WI38 (cell line): ENCODE results near the gene MSI2.

ENCODE experiments used
- H3K4me3 ChIP-seq: 2 replicates; pipeline ENCODE4 v1.5.1; 2011; ENCODE audit warnings: low read depth, mild to moderate bottlenecking, control low read depth, low read length
- TF ChIP-seq, protein P1 (sequence below): IDR thresholded peaks from 2 replicates; pipeline ENCODE4 v1.5.1; 2012; ENCODE audit warnings: low read depth, mild to moderate bottlenecking, control low read depth, low read length

Gene MSI2

DNA sequence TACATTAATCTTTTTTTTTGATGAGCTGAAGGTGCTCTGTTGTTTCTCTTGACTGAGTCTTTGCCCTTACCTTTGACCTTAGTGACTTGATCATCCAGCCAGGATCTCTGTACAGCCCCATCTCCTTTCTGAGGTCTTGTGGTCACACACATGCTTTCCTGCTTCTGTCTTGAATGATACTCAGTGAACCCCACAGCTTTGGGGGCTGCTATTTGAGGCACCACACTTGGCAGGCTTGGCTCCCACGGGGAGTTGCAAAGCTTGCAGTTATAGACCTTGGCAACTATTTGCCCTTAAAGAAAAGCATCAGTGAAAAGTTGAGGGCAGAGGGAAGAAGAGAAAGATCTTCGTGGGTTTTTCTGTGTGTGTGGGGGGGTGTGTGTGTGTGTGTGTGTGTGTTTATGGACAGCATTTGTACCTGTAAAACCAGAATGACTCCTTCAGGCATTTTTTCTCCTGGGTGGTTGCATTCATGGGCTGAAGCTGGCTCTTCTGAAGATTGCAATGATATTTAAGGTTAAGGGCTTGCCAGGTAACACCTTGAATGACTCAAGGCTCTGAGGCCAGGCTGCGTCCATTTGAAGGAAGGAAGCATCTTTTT is 101.6 kb downstream of the MSI2 start:
- no peak overlapping the region for H3K4me3 ChIP-seq
- TF ChIP-seq, protein P1, sequence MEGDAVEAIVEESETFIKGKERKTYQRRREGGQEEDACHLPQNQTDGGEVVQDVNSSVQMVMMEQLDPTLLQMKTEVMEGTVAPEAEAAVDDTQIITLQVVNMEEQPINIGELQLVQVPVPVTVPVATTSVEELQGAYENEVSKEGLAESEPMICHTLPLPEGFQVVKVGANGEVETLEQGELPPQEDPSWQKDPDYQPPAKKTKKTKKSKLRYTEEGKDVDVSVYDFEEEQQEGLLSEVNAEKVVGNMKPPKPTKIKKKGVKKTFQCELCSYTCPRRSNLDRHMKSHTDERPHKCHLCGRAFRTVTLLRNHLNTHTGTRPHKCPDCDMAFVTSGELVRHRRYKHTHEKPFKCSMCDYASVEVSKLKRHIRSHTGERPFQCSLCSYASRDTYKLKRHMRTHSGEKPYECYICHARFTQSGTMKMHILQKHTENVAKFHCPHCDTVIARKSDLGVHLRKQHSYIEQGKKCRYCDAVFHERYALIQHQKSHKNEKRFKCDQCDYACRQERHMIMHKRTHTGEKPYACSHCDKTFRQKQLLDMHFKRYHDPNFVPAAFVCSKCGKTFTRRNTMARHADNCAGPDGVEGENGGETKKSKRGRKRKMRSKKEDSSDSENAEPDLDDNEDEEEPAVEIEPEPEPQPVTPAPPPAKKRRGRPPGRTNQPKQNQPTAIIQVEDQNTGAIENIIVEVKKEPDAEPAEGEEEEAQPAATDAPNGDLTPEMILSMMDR = no peak

DNA sequence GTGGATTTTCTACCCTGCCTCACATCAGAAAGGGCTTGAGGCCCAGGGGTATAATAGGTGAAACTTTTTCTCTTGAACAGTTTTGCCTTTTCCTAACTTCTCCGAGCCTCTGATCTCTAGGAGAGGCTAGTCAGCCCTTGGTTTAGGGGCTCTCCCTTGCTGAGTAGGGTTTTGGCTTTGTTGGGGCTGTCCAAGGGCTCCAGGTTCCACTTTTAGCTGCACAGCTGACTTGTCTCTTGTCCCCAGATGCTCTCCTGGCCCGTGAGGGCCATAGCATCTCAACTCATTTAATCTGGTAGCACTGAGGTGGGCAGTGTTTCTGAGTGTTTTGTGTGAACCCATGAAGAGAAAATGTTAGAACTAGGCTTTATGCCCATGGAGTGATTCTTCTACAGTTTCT is 103.9 kb downstream of the MSI2 start:
- no peak overlapping the region for H3K4me3 ChIP-seq

DNA sequence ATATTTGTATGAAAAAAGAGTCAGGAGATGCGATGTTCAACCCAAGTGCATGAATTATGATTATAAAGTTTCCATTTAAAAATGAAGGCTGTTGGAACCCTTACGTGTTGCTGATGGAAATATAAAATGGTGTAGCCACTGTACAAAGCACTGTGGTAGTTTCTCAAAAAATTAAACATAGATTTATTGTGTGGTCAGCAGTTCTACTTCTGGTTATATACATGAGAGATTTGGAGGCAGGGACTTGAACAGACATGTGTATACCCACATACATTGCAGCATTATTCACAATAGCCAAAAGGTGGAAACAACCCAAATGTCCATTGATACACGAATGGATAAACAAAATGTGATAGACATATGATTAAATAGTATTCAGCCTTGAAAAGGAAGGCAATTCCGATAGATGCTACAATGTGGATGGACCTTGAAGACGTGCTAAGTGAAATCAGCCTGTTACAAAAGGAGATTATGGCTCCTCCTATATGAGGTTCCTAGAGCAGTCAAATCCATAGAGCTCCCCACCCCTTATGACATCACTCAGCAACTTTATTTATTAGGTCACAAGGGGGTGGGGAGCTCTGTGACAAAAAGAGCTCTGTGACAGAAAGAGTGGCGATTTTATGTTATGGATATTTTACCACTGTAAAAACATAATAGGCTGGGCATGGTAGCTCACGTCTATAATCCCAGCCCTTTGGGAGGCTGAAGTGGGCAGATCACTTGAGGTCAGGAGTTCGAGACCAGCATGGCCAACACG is 106.7 kb downstream of the MSI2 start:
- no peak overlapping the region for H3K4me3 ChIP-seq
- TF ChIP-seq, protein P1 = no peak

More for the DNA sequence above, 103.9 kb downstream of the MSI2 start:
- TF ChIP-seq, protein P1 = no peak

DNA sequence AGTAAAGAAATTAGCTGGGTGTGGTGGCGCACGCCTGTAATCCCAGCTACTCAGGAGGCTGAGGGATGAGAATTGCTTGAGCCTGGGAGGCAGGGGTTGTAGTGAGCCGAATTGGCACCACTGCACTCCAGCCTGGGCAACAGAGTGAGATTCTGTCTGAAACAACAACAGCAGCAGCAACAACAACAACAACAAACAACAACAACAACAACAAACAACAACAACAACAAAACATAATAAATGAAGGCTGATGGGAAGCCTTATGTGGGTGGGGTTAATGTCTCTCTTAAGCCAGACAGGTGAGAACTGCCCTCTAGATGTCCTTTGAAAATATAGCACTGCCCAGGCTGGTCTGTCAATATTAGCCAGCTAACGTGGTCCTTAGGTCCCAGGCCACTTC is 107.3 kb downstream of the MSI2 start:
- TF ChIP-seq, protein P1 = no peak

DNA sequence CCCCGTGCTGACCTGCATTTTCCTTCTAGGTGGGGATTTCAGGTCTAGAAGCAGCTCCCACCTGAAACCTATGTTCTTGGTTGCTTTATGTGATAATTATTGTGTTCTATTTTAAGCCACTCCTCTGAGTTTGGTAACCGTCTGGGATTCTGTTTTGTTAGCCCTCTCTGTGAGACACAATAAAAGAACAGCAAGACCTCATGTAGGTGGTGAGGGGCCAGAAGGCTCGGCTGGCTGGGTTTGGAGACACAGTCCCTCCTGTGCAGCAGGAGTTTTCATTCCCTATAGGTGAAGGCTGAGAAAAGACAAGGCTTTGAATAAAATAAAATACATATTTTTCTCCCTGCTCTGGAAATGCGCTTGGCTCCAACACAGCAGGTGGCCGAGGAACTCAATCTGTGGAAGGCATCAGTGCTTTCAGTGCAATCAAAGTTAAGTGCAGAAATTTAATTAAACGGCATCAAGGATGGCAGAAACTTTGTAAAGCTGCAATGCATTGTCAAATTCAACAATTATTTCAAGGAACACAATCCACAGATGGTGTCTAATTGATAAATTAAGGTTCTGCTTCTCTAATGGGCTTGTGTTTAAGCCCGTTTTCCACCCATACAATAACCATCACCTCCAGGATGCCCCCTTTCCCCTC is 107.8 kb downstream of the MSI2 start:
- no peak overlapping the region for H3K4me3 ChIP-seq
- TF ChIP-seq, protein P1 = no peak

More for the DNA sequence above, 107.3 kb downstream of the MSI2 start:
- no peak overlapping the region for H3K4me3 ChIP-seq

DNA sequence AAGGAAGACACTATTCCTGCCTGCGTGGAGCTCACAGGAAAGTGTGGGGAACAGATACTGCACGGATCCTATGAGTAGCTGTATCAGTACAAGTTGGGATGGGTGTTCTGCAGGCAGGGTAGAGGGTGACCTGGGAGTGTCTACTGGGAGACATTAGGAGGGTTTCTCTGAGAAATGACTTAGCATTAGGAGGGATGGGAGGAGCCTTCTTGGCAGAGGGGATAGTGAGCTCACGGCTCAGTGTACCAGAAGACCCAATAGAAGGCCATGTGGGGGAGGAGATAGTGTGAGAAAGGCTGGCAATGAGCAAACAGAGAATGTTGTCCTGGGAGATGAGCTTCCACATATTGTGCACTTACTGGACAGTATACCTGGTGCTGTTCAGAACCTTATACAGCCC is 109.1 kb downstream of the MSI2 start:
- TF ChIP-seq, protein P1 = no peak
- H3K4me3 ChIP-seq = no peak overlapping the region

DNA sequence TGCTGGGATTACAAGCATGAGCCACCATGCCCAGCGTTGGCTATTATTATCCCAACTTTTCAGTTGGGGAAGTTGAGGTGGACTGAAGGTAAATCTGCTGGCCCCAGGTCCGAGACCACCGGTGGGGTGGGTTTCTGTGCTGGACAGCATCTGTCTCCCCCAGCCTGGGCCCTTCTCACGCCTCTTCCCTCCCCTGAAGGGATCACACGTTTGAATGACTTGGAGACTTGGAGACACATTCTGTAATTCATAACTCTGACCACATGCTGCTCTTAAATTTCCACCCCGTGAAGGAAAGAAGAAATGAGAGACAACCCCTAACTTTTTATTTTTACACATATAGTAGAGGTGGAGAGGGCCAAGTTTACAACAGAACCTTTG is 109.8 kb downstream of the MSI2 start:
- no peak overlapping the region for H3K4me3 ChIP-seq
- TF ChIP-seq, protein P1 = no peak
